HG03439 (cell line): ENCODE results near the gene NDUFS5.
"Not testable (repeated sequence)": the region's sequence is repeated elsewhere in the genome, so short reads cannot be mapped to it uniquely, and the experiment has no call there.

ENCODE experiments used
- ATAC-seq: cut with Tn5 transposase; IDR thresholded peaks from one replicate; pipeline ENCODE4 v1.9.1; 2021; ENCODE audit warnings: mild to moderate bottlenecking, moderate library complexity; ENCODE audit not compliant: unreplicated experiment

NDUFS5 gene

DNA sequence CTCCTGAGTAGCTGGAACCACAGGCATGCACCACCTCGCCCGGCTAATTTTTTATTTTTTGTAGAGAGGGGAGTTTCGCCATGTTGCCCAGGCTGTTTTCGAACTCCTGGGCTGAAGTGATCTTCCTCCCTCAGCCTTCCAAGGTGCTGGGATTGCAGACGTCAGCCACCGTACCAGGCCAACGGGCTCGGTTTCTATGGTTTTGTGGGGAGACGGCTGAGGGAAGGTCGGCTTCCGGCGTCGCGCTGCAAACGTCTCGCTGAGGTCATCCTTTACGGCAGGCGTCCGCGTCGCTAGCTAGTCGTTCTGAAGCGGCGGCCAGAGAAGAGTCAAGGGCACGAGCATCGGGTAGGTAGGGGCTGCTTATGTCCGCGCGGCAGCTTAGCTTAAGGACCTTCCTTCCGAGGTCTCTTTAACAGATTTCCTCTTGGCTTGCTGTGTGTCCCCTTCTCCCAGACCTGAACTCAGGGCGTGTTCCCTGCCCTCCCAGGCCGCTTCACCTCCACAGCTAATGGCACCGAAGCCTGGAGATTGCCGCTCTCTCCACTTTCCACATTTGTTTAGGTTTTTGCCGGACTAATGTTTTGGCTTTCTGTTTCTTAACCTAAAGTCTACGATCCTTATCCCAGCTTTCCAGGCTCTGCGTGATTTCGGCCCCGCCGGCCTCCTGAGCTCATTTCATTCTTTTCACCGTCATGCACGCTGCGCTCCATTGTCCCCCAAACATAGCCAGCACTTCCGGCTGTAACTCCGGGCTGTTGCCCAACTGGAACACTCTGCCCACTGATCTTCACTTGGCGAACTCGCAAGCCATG, at the start of gene NDUFS5:
Gene NDUFS5, plus strand, starts transcription at position 300 of the 815 bp plus-strand sequence. CDS start 2,375 bp downstream, outside the sequence.
- ATAC-seq: peak; percentile 80

DNA sequence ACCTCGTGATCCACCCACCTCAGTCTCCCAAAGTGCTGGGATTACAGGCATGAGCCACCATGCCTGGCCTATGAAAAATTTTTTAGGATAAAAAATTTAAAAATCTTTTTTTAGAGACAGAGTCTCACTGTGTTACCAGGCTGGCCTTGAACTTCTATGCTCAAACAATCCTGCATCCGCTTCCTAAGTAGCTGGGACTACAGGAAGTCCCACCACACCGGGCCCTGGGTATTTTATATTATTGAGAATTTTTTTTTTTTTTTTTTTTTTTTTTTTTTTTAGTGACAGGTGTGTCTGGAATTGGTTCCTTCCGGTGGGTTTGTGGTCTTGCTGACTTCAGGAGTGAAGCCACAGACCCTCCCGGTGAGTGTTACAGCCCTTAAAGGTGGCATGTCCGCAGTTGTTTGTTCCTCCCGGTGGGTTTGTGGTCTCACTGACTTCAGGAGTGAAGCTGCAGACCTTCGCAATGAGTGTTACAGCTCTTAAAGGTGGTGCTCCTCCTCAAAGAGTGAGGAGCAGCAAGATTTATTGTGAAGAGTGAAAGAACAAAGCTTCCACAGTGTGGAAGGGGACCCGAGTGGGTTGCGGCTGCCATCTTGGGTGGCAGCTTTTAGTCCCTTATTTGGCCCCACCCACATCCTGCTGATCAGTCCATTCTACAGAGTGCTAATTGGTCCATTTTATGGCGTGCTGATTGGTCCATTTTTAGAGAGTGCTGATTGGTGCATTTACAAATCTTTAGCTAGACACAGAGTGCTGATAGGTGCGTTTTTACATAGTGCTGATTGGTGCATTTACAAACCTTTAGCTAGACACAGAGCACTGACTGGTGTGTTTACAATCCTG, 48.5 kb upstream of the NDUFS5 start:
- not testable (repeated sequence) for ATAC-seq

DNA sequence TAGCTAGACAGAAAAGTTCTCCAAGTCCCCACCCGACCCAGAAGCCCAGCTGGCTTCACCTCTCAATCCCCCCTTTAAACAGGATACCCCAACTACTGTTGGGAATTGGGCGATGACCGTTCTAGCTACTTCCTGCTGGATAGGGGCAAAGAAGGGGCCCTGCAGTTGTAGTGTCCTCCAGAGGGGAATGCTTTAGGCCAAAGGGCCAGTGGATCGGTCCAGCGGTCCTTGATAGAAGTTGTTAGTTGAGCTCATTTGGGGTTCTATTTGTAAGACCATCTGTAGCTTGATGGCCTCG, 48.0 kb upstream of the NDUFS5 start:
- ATAC-seq: not testable (repeated sequence)

DNA sequence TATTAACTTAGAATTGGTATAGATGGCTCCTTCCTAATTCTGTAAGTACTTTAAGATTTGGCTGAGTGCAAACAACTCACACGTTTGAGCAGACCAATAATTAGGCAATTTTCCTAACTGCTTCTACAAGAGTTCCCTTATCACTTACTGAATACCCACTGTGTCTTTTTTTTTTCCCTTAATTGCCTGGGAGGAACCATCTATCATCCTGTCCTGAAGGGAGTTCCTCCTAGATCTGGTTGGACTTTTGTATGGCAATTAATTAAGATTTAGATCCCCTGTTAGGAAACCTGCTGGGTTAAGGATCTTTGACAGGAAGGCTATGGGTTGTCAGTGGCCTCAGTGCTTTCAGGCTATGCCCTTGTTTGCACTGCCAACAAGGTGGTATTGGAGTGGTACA, 46.8 kb upstream of the NDUFS5 start:
- not testable (repeated sequence) for ATAC-seq

DNA sequence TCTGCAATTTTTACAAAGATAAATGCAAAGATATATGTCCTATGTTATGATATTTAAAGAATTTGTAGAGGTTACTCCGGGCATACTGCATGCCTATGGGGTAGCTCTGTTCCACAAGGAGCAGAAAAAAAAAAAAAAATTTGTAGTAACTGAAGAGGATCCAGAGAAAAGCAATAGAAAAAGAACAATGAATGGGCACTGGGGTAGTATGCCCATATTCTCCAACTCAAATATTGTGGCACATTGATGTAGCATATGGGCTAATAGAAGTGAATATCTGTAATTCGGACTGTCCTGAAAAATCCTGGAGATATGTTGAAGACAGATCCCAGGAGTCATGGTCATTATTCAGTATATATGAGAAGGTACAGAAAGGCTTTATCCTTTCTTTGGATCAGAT, 36.2 kb upstream of the NDUFS5 start:
- ATAC-seq: no peak

DNA sequence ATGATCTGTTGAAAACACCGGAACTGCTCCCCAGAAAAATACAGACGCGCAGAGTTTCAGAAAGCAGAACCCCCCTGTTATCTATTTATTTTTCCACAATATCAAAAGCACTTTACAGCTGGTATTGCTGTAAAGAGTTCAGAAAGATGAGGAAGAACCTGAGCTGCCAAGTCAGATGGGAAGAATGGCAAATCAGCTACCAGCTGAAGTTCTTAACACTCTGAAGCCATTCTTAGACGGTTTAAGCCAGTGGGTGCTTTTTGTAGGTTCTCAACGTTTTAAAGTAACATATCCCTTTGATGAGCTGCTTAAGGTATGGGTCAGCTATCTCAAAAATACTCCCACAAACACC, 35.8 kb upstream of the NDUFS5 start:
- ATAC-seq: no peak

DNA sequence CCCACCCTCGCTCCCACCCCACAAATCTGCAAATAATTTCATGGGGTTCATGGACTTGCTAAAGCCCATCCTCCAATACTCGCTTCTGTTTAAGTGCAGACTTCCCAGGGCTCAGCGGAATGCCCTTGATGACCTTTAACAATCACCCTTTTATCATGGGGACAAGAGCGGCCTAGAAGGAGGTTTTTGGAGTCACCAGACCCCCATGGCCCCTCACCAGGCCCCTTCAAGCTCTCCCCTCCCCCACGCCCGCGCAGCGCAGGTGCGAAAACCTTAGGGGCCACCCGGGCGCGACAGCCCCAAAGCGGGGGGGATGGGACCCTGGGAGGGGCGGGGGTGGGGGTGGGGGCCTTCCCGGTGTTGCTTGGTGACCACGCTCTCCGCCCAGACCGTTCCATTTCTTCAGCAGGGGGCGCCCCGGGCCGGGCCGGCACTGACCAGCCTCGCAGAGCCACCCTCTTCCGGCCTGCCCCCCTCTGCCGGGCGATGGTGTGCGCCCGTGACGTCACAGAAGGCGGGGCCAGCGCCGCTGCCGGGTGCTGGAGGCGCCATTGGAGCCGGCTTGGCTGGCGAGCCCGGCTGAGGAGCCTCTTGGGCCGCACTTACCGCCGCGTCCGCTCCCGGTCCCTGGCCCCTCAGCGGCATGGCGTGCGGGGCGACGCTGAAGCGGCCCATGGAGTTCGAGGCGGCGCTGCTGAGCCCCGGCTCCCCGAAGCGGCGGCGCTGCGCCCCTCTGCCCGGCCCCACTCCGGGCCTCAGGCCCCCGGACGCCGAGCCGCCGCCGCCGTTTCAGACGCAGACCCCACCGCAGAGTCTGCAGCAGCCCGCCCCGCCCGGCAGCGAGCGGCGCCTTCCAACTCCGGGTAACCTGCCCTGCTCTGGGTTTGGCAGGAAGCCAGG, 35.2 kb upstream of the NDUFS5 start, which contains the start of gene AKIRIN1:
Gene AKIRIN1, plus strand, starts transcription at position 539 of the 900 bp plus-strand sequence. Its CDS starts 105 bp downstream, at position 644.
- peak; percentile 91 for ATAC-seq

DNA sequence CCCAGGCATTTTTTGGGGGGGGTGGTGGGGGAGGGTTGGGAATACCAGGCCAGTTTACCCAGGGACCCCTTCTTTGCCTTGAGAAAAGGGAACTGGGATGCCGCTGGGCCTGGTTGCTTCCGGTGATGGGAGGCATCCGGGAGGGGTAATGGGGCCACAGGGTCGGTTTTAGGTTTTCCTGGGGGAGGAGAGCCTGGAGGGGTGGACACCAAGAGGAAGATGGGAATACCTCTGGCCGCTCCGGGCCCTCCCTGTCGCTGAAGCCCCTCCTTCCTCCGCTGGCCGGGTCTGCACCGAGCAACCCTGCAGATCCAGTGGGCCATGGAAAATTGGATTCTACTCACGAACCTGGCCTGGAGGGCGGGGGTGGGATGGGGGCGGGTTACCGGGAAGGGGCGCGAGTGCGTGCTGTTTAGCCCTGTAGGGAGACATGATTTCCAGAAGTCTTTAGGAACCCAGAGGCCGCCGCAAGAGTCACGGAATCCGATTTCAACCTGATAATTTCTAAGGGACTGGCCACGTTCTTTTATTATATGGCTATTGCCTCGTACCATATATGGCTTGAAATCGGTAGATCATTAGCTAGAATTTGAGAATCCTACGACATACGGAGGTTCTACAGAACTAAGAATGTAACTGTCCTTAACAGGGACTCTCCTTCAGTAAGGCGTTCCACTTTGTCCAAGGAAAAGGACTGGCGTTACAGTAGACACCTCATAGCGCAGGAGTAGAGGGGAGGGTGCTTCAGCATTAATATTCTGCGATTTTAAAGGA, 34.3 kb upstream of the NDUFS5 start:
- ATAC-seq: no peak

DNA sequence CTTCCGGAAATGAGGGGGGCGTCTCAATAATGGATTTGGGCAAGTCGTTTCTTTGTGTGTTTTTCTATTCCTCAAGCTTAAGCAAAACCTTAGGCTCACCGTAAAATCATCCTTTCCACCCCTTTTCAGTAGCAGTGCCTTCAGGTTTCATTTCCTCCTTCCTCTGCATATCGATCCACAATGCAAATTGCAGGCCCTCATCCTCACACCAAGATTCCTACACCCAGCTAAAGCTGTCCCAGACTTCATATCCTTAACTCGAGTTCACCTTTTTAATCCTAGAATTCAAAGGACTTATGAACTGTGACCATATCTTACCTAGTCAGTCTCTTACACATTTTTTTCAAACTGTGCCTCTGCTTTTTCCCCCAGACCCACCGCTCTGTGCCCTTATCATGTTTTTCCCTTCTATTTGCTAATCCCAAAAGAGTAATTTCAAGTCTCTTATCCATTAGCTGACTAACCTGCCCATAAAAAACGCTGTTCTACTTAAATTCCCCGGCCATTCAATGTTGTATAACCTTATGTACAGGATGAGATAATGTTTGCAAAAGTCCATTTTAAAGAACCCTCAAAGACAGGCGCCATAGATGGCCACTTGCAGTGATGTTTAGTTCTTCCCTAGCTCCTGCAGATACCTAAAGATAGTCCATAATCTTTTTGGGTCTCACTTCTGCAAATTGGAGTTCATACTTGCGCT, 33.6 kb upstream of the NDUFS5 start:
- no peak for ATAC-seq

DNA sequence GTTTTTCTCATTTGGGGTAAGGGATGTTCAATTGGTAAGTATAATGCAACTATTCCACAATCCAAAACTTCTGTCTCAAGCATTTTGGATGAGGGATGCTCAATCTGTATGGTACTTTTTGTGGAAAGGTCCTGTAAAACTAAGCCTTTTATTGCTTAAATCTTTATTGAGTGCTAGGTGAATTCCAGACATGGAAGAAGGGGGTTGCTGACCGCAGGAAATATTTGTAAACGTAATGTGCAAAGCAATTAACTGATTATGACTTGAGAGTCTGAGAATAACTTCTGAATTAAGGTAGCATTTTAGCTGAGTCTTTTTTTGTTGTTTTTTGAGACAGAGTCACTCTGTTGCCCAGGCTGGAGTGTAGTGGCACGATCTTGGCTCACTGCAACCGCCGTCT, 32.0 kb upstream of the NDUFS5 start:
- ATAC-seq: no peak

DNA sequence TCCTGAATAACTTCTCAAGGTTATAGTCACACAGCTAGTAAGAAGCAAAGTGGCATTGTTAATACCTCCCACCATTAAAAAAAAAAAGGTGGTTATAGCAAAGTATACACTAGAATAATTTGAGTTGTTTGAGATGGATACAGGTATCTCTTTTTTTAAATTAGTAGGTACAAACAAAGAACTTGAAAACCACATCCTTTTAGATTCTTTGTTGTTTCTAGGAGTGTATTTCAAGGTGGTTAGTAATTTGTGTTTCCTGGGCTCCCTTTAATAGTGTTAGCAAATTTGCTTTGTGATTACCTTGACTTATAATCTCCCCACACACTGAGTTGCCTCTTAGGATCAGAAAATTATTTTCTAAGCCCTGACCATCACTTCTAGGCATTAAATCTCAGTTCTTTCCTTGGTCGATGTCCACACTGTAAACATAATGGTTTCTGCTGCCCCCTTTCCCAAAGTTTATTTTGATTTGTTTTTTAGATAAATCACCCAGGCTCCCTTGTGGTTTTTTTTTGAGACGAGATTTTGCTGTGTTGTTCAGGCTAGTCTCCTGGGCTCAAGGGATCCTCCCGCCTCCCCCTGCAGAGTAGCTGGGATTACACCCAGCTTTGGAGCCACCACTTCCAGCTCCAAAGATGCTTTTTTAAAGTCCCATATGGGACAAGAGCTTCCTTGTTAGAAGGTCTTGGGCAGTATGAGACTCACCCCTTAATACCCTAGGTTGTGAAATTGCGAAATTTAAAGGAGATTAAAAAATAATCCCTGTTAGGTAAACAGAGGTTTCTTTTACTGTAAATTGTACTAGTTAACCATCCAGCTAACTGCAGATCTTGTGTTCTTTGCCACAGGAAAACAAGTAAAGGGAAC, 28.9 kb upstream of the NDUFS5 start:
- no peak for ATAC-seq

DNA sequence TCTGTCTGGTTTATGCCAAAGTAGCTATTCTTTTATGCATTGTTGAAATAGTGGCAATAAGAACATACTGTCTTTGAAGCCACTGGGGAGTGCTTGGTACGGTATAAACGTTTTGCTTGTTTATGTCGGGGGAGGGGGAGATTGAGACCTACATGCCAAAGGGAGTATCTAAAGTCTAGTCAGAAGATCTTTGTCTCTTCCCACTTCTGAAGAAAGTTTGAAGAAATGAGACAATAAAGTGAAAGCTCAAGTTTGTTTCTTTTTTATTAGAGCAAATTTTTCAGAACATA, 28.3 kb upstream of the NDUFS5 start:
- ATAC-seq: no peak

DNA sequence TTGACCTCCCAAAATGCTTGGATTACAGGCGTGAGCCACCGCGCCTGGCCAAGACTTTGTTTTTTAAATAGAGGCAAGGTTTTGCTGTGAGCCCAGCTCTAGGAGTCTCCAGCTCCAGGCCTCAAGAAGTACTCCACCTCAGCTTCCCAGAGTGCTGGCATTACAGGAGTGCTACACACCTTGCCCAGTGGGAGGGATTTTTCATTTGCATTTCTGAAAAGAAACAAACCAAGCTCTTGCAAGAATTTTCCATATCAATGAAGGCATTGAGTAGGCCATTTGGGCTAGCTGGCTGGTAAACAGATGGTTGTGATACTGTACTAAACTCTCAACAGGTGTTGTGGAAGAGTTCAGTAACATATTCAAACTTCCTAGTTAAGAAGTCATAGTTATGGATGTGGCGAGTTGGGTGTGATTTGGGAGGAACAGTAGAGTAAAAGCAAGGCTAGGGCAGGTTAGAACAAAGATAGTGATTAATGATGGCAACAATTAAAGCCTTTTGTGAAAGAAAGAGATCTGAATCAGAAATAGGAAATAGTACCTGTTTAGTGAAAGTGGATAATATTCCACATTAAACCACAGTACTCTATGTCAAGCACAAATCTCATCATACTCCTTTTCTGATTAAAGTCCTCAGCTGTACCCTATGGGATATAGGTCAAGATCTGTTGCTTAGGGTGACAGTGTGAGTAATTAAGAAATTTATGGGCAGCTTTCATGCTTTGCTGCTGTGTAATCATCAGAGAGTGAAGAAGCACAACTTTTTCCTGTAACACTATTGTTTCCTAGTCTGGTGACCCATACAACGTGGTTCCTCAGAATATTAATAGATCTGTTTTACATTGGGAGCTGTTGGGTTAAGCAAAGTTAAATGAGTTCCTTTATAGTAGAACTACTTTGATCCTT, 24.4 kb upstream of the NDUFS5 start:
- no peak for ATAC-seq

DNA sequence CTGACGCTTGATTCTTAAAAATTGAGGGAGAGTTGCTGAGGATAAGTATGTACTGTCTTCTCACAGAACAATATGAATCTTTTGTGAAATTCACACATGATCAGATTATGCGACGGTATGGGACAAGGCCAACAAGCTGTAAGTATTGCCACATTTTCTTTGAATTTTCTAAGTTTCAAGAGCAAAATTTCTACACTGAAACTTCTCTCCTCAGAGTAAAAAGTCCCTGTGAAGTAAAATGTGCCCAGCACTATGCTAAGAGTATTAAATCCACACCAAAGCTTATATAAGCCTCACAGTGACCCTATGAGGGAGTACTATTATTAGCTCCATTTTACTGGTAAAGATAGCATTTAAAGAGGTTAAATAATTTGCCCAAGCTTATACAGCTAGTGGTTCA, 22.9 kb upstream of the NDUFS5 start:
- no peak for ATAC-seq

DNA sequence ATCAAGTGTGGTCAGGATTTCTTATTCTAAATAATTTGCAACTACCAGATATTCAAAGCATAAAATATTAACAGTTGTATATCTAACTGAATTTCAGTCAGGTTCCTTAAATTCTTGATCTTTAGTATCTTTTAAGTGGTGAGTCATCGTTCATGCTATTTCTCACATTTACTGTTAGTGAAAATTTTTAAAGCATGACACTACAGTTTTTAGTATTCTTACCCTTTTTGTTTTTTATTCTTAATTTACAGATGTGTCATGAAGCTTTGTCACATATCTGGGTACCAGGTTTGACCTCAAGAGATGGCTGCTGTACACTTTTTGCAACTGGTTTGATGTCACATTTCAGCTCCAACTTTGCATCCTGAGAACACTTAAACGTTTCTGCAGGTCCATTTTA, 22.4 kb upstream of the NDUFS5 start:
- no peak for ATAC-seq

DNA sequence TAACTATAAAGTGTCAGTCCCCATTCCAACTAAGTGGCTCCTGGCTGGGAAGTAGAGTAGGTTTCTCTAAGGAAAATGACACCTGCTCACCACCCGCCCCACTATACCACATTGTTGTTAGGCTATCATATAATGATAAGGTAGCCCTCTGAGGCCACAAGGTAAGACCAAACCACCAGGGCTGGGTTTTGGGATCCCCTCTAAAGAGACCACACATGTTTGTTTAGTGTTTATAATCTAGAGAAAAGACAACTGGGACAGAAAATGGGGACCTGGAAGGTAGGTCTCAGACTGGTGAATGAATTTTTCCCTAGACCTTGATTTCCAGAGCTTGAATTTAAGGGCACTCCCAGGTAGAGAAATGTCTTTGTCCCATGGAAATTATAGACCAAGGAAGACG, 19.9 kb upstream of the NDUFS5 start:
- ATAC-seq: no peak

DNA sequence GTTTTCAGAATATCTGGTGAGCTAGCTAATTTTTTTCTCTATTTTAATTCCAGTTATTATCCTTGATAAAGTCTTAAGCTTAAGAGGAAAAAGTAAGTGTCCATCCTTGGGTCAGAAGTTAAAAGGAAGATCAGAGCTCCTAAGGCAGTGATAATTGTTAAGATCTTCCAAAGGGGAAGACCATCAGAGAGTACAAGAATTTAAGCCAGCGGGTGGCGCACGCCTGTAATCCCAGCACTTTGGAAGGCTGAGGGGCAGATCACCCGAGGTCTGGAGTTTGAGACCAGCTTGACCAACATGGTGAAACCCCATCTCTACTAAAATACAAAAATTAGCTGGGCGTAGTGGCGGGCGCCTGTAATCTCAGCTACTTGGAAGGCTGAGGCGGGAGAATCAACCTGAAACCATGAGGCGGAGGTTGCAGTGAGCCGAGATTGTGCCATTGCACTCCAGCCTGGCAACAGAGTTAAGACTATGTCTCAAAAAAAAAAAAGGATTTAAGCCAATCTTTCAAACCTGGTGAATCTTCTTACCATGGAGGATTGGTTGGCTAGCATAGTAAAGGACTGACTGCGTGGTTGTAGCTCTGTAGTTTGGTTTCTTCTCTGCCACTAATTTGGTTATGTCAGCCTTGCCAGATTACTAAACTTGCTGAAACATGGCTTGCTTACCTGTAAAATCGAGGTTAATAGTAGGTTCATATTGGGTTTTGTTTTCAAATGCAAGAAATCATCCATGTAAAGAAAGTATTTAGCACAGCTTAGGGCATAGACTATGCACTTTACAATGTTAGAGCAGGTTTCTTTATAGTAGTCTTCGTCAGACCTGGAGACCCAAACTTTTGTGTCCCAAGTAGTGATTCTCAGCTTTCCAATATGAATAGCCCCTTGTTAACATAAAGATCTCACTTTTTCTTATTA, 19.2 kb upstream of the NDUFS5 start:
- no peak for ATAC-seq
